HG03342 (cell line): Measurements from ENCODE around the gene MORN1.

ENCODE experiments used
- ATAC-seq: cut with Tn5 transposase; IDR thresholded peaks from one replicate; pipeline ENCODE4 v1.9.1; 2021; ENCODE audit warnings: mild to moderate bottlenecking, moderate library complexity; ENCODE audit not compliant: unreplicated experiment

Gene MORN1

GRCh38 chr1:2311184-2312032 lies 79.9 kb downstream of the MORN1 start:
- ATAC-seq: no peak

- ATAC-seq: no peak
These were observed 80.8 kb downstream of the MORN1 start for GRCh38 chr1:2310332-2311183.

- ATAC-seq: no peak
These were observed 82.5 kb downstream of the MORN1 start for GRCh38 chr1:2308844-2309243.

- no peak for ATAC-seq
These were observed 83.4 kb downstream of the MORN1 start for GRCh38 chr1:2307972-2308371.

GRCh38 chr1:2307064-2307605 lies 84.2 kb downstream of the MORN1 start:
- no peak for ATAC-seq

- no peak for ATAC-seq
These were observed 85.0 kb downstream of the MORN1 start for GRCh38 chr1:2306151-2306978.

- ATAC-seq: no peak
These were observed 86.3 kb downstream of the MORN1 start for GRCh38 chr1:2304921-2305681.

GRCh38 chr1:2304282-2304681 lies 87.1 kb downstream of the MORN1 start:
- no peak for ATAC-seq

- ATAC-seq: no peak
These were observed 87.6 kb downstream of the MORN1 start for GRCh38 chr1:2303781-2304180.

GRCh38 chr1:2303016-2303775 lies 88.2 kb downstream of the MORN1 start:
- no peak for ATAC-seq

- ATAC-seq: no peak
These were observed 88.9 kb downstream of the MORN1 start for GRCh38 chr1:2302292-2302925.

GRCh38 chr1:2301607-2302291 lies 89.6 kb downstream of the MORN1 start:
- no peak for ATAC-seq

- peak; percentile 37 for ATAC-seq
These were observed 90.3 kb downstream of the MORN1 start for GRCh38 chr1:2300851-2301606.

GRCh38 chr1:2300004-2300771 lies 91.2 kb downstream of the MORN1 start:
- ATAC-seq: peak; percentile 79

- ATAC-seq: no peak
These were observed 92.2 kb downstream of the MORN1 start for GRCh38 chr1:2299131-2299627.

GRCh38 chr1:2298685-2299084 lies 92.7 kb downstream of the MORN1 start:
- ATAC-seq: no peak
